ENCODE measurements around the gene TFAP2D. TPM values are rescaled to one million over a fixed set of nuclear protein-coding genes. Genes with fewer than 3 reads are reported as not detected.

TFAP2D gene
- polyA plus RNA-seq, 1 experiment: not detected

DNA sequence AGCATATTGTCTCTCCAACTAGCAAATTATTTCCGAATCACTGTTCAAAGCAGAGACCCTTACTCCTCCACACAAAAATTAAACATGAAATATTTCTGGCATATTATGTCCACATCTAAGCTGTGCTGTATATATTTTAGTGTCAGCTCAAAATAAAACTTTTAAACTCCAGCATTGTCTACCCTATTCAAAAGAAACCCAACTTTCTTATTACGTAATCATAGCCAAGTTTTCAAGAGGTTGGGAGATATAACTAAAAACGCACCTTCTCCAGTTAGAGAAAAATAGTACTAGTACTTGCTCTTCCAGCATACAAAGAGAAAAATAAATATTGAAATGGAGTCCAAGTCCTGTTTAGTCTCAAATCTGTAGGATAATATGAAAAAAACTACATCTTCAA, 24.1 kb upstream of the TFAP2D start:
- no peak overlapping the region for H3K4me3 ChIP-seq (ENCODE audit: low read depth, low read length)
- no peaks in the 10 kb centered on the region; the same call in 1 of the 2 replicates for H3K9me3 ChIP-seq (ENCODE audit: control insufficient read depth, insufficient read depth, low read length)
- ChIA-PET CTCF (no interaction called here), POLR2A (no interaction called here)
- DNase-seq (ENCODE audit: low read depth, low spot score): no peak
- H3K27me3 ChIP-seq (ENCODE audit: control insufficient read depth, insufficient read depth, low read length): no peaks in the 10 kb centered on the region
- TF ChIP-seq, protein P1, sequence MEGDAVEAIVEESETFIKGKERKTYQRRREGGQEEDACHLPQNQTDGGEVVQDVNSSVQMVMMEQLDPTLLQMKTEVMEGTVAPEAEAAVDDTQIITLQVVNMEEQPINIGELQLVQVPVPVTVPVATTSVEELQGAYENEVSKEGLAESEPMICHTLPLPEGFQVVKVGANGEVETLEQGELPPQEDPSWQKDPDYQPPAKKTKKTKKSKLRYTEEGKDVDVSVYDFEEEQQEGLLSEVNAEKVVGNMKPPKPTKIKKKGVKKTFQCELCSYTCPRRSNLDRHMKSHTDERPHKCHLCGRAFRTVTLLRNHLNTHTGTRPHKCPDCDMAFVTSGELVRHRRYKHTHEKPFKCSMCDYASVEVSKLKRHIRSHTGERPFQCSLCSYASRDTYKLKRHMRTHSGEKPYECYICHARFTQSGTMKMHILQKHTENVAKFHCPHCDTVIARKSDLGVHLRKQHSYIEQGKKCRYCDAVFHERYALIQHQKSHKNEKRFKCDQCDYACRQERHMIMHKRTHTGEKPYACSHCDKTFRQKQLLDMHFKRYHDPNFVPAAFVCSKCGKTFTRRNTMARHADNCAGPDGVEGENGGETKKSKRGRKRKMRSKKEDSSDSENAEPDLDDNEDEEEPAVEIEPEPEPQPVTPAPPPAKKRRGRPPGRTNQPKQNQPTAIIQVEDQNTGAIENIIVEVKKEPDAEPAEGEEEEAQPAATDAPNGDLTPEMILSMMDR (IDR thresholded peaks at IDR 0.05; ENCODE audit: low read depth, low read length): no peak
- no peak overlapping the region for H3K27ac ChIP-seq (ENCODE audit: low read depth, low read length)

DNA sequence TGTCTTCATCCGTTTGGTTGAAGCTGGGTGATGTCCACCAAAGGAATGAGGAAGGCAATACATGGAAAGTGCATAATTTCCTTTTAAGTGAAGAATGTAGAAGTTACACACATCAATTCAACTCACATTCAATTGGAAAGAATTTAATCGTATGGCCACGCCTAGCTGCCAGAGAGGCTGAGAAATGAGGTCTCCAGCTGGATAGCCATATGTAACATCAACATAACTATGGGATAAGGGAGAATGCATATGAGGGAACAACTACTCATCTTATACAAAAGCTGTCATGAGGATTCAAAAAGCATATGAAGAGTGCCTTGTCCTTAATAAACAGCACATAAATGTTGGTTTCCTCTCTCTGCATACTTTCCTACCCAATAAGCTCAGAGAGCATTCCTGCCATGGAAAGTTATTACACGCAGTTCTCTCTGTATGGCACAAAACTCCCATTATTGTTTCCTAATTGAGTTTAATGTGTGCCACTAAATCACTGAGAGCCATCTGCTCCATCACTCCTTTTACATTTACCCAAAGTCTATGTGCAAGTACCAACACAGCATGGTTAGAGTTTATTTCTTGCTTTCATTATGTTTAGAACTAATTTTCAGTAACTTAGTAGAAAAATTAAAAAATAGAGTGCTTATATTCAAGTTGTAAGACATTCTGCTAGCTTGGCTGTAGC, 21.4 kb upstream of the TFAP2D start:
- Histone ChIP-seq H3K27ac (ENCODE audit: low read depth, low read length) (no peak overlapping the region), H3K27me3 (ENCODE audit: control insufficient read depth, insufficient read depth, low read length) (no peaks in the 10 kb centered on the region), H3K9me3 (ENCODE audit: control insufficient read depth, insufficient read depth, low read length) (no peaks in the 10 kb centered on the region; the same call in 1 of the 2 replicates), H3K4me3 (ENCODE audit: low read depth, low read length) (no peak overlapping the region)
- POLR2A ChIA-PET: no interaction called here
- CTCF ChIA-PET: no interaction called here
- TF ChIP-seq, protein P1 (IDR thresholded peaks at IDR 0.05; ENCODE audit: low read depth, low read length): no peak
- DNase-seq (ENCODE audit: low read depth, low spot score): no peak

DNA sequence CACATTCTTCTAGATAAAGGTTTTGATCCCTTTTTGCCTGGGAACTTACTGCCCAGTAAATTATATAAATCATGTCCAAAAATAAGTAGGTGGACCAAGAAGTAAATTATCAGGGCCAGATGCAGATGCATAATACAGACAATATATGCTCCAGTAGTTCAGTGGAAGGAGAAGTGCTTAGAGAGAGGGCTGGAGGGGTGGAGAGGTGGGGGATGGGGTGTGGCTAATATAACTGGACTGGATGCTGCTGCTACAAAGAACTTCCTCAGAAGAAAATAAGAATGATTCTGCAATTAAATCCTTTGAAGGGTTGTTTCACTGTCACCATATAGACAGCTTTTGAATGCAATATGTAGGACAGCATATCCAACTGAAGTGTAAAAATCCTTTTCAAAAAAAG, 14.8 kb upstream of the TFAP2D start:
- POLR2A ChIA-PET: no interaction called here
- H3K27ac ChIP-seq (ENCODE audit: low read depth, low read length): no peak overlapping the region
- TF ChIP-seq, protein P1 (IDR thresholded peaks at IDR 0.05; ENCODE audit: low read depth, low read length): no peak
- H3K9me3 ChIP-seq (ENCODE audit: control insufficient read depth, insufficient read depth, low read length): no peaks in the 10 kb centered on the region
- CTCF ChIA-PET: no interaction called here
- no peak for DNase-seq (ENCODE audit: low read depth, low spot score)
- no peak overlapping the region for H3K4me3 ChIP-seq (ENCODE audit: low read depth, low read length)
- H3K27me3 ChIP-seq (ENCODE audit: control insufficient read depth, insufficient read depth, low read length): no peaks in the 10 kb centered on the region

DNA sequence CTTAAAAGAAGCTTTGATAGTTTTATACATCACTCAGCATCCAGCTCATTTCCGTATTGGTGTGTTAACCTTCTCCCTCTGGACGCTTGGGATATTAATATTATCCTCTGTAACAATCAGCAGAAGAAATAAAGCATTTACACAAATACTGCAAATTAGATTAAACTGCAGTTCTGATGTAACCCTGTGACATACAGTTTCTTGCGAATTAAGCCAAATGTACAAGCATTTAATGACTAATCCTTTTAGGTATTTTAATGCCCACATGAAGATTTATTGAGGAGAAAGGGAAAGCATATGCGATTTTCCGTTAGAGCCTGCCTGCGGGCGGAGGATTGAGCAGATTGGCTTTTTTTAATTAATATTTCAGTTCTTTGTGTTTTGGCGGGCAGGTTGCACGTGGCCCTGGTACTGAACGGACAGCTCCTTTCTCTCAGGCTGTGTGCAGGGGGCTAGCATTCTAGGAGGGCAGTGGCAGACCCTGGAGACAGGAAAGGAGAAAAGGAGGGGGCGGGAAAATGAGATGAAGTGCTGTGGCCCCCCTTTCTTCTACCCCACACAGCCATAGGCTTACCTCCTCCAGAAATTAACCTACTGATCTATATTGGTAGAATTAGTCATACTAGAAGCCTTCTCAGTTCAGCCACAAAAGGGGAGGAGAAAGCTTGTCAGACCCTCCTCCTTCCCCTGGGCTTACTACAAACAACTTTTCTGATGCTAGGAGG, 14.1 kb upstream of the TFAP2D start:
- H3K4me3 ChIP-seq (ENCODE audit: low read depth, low read length): no peak overlapping the region
- no peak for DNase-seq (ENCODE audit: low read depth, low spot score)
- H3K27ac ChIP-seq (ENCODE audit: low read depth, low read length): no peak overlapping the region
- TF ChIP-seq, protein P1 (IDR thresholded peaks at IDR 0.05; ENCODE audit: low read depth, low read length): no peak
- ChIA-PET CTCF (no interaction called here), POLR2A (no interaction called here)
- no peaks in the 10 kb centered on the region for H3K9me3 ChIP-seq (ENCODE audit: control insufficient read depth, insufficient read depth, low read length)
- H3K27me3 ChIP-seq (ENCODE audit: control insufficient read depth, insufficient read depth, low read length): no peaks in the 10 kb centered on the region

DNA sequence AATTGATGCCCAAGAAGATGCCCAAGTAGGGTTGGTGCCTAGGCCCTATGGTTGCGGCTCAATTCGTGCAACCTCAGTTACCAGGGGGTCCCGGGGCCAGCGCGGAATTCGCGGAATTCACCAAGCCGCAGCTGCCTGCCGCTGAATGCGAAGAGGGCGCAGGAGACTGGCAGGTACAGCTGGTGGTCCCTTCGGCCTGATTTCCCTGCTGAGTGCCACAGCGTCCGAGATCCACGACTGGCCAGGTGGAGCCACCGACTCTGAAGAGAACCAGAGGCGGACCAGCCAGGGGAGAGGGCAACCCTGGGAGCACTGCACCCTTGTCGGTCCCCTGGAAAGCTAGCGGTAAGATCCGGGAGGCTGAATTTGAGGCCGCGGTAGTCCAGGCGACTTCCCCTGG, 6.8 kb upstream of the TFAP2D start:
- Histone ChIP-seq H3K9me3 (ENCODE audit: control insufficient read depth, insufficient read depth, low read length) (peaks cover 7% of the 10 kb centered on the region; the same call in 1 of the 2 replicates), H3K27me3 (ENCODE audit: control insufficient read depth, insufficient read depth, low read length) (no peaks in the 10 kb centered on the region), H3K27ac (ENCODE audit: low read depth, low read length) (no peak overlapping the region), H3K4me3 (ENCODE audit: low read depth, low read length) (no peak overlapping the region)
- DNase-seq (ENCODE audit: low read depth, low spot score): no peak
- TF ChIP-seq, protein P1 (IDR thresholded peaks at IDR 0.05; ENCODE audit: low read depth, low read length): no peak
- ChIA-PET CTCF (no interaction called here), POLR2A (no interaction called here)

All from AG04450 (cell line).